GM18520 (cell line): ENCODE results near the gene WNT9A.

Source experiments
- ATAC-seq: cut with Tn5 transposase; IDR thresholded peaks from one replicate; pipeline ENCODE4 v1.9.1; 2021; ENCODE audit not compliant: unreplicated experiment

WNT9A gene

GRCh38 chr1:227955808-227956207 lies 8.1 kb upstream of the WNT9A start:
- ATAC-seq: no peak

- ATAC-seq: no peak
Observed at GRCh38 chr1:227954163-227954850, 6.6 kb upstream of the WNT9A start.

DNA sequence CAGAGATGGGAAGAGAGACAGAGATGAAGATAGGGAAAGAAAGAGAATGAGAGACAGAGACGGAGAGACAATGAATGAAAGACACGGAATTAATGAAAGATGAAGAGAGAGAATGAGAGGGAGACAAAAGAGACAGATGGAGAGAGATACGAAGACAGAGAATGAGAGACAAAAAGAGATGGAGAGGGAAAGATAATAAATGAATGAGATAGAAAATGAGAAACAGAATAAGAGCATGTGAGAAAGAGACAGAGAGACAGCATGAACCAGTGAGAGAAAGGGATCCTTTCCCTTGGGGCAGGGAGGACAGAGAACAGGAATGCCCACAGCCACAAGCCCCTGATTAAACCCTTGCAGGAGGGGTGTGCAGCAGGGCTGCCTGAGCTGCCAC lies 5.3 kb upstream of the WNT9A start:
- no peak for ATAC-seq

DNA sequence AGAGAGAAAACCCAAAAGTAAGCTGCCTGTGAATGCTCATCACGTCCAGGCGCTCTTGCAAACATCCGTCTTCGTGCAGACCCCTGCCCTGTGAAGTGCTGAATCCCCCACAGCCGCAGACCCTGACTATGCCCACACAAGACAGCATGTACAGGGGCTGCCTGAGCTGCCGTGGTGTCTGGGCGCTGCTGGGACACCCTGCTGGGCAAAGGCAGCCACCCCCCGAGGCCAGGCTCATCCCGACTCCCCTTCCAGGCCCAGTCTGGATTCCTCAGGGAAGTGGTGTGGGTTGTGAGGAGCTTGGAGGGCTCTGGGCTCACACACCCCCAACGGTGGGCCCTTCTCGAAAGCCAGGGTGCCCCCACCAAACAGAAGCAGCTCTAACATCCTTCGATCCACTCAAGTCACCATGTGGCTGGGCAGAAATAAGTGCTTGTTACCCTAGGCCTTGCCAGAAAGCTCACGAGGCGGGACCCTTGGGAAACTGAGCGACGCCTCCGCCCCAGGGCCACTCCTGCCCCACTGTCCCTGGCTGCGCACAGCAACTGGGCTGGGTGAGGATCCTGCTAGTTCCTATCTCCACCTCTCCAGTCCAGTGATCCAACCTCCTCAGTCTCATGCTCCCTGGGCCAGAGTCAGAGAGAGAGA lies 4.8 kb upstream of the WNT9A start:
- no peak for ATAC-seq

DNA sequence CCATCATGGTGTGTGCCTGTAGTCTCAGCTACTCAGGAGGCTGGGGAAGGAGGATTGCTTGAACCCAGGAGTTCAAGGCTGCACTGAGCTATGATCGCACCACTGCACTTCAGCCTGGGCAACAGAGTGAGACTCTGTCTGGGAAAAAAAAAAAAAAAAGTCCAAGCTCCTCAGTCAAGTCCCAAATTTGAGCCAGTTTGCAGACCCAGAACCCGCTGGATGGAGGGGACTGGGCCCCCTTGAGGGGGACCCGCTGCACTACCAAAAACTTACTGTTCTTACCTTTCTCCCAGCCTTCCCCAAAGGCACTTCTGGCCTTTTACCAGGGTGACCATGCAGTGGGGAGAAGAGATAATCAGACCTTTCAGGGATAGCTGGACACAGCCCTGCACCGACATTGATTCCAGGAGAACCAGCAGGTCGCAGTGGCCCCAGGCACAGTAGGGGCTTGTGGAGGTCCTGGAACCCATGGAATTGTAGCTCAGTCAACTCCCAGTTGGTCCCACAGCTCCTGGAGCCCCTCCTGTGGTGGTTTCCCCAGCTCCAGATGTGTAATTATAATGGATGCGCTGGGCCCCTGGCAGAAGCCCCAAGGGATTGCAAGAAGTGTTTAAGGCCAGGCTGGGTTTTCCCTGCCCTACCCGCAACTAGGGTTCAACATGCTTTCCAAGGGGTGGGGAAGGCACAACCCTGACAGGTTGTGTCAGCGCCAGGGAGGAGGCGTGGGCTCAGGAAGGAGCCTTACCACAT lies 4.1 kb upstream of the WNT9A start:
- no peak for ATAC-seq

DNA sequence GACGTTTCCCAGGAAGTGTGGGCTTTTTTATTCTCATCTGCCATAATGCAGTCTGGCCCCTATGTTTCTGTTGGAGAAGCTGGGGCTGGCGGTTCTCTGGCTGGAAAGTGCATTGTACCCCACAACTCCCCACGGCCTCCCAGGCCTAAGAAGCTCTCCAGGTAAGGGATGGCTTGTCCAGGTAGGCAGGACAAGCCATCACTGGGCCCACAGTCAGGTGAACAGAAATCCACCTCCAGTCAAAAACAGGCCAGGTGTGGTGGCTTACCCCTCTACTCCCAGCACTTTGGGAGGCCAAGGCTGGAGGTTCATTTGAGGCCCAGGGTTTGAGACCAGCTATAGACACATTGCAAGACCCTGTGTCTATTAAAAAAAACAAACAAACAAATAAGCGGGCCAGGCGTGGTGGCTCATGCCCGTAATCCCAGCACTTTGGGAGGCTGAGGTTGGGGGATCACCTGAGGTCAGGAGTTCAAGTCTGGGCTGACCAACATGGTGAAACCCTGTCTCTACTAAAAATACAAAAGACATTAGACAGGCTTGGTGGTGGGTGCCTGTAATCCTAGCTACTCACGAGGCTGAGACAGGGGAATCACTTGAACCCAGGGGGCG lies 3.1 kb upstream of the WNT9A start:
- ATAC-seq: no peak

DNA sequence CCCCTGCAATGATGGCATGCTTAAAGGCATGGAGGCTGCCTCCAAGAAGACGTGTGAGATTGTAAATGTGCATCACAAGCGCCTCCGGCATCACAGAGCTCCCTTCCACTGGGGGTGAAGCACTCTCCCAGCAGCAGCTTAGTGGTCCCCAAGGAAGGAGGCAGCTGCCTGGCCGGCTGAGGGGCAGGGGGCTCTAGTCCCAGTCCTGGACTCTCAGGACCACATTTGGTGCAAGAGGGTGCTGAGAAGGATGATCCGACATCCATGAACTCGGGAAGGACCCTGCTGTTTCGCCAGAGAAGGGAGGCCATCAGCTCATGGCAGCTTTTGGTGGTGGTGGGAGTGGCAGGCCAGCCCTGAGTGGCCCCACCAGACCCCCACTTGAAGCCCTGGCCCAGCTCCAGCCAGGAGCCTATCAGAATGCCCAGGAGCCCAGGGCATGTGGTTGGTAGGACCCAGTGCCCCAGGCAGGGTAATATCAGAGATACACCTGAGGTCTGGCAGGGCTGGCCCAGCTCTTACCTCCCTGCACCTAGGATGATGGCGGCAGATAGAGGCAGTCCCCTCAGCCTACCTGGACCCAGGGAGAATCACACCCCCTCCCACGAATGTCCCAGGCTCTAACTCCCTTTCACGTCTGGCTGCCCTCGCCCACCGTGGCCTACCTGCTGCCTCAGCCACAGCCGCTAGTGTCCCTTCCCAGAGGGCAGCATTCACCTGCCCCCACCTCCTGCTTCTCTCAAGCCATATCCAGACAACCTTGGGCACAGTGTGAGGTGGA lies 2.4 kb upstream of the WNT9A start:
- ATAC-seq: no peak

GRCh38 chr1:227949341-227949921 lies 1.7 kb upstream of the WNT9A start:
- ATAC-seq: no peak

DNA sequence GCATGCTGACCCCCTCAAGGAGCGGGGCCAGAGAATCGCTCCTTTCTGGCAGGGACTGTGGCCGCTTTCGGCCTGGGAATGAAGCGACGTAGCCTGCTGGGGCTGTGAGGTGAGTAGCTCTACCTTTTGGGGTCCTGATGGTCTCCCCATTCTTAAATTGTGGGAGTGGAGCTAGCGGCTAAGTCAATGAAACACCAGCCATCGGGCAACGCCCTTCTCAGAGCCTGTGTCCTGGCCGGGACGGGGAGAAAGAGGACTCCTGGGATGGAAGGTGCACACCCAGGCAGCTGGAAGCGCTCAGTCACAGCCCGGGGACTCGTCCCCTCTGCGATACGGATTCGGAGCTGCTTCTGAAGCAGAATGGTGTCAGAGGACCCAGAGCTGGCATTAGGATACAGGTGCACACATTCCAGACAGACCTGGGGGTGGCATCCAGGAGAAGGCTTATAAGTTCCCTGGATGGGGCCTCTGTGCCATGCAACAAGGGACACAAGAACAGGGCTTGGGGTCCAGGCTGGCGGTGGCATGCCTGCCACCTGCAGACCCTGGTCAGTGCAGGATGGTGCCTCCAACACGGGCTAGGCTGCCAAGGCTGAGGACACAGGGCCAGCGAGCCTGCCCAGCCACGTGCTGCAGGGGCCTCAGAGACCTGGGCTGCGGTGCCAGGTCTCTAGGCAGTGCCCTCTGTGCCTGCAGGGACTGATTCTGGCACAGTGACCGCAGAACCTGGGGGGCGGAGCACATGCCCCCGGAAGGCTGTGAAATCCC lies 945 bp upstream of the WNT9A start:
- no peak for ATAC-seq

DNA sequence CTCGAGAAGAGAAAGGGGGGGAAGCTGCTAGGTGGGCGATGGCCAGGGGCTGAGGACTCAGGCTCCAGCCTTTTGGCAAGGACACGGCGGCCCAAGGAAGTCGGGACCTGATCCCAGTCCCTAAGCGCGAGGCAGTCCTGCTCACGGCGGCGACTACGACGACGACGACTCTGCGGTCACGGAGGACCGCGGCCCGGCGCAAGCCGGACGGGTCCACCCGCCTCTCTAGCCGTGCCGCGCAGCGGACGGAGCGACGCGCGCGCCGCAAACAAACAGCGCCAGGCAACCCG lies 401 bp downstream of the WNT9A start:
- no peak for ATAC-seq

GRCh38 chr1:227946624-227947385 lies 927 bp downstream of the WNT9A start:
- no peak for ATAC-seq

DNA sequence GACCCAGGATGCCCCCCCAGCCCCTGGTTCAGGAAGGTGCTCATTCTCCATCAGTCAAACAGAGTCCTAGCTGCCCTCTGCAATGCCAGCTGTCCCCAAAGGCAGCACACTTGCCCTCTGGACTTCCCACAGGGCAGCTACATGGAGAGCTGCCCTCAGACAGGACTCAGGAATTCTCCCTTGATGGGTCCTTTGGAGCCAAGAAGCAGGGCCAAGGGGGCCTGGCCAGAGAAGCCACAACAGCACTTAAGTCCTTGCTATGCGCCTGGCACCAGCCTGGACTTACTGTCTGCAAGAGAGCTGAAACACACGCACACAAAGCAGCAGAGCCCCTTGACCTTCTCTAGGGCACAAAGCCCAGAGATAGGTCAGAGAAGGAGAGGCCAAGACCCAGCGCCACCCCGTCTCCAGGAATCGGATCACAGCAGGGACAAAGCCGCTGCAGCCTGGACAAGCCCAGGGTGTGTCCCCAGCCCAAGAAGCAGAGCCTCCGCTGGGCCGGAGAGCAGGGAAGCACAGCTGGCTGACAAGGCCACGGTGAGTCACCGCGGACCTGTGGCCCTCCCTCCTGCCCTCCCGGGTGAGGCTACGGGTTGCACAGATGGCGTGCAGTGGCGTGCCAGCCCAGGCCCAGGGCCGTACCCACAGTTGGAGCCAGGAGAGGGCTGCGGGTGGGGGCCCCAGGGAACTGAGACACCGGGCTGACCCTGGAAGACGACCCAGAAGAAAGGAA lies 1.7 kb downstream of the WNT9A start:
- ATAC-seq: no peak

GRCh38 chr1:227944931-227945890 lies 2.5 kb downstream of the WNT9A start:
- ATAC-seq: no peak

- no peak for ATAC-seq
Observed at GRCh38 chr1:227944090-227944930, 3.4 kb downstream of the WNT9A start.

DNA sequence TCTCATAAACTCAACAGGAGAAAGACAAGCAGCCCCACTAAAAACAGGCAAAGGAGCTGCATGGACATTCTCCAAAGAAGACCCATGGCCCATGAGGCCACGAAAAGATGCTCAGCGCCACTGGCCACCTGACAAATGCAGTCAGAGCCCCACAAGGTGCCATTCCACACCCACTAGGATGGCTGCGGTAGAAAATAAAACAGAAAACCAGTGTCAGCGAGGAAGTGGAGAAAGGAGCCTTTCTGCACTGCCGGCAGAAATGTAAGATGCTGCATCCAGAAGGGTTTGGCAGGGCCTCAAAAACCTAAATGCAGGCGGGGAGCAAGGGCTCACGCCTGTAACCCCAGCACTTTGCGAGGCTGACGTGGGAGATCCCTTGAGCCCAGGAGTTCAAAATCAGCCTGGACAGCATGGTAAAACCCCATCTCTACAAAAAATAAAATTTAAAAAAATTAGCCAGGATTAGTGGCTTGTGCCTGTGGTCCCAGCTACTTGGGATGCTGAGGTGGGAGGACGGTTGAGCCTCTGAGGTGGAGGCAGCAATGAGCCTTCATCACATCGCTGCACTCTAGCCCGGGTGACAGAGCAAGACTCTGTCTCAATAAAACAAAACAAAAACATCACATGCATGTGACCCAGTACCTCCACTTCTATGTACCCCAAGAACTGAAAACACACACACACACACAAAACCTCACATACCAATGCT lies 4.2 kb downstream of the WNT9A start:
- no peak for ATAC-seq

DNA sequence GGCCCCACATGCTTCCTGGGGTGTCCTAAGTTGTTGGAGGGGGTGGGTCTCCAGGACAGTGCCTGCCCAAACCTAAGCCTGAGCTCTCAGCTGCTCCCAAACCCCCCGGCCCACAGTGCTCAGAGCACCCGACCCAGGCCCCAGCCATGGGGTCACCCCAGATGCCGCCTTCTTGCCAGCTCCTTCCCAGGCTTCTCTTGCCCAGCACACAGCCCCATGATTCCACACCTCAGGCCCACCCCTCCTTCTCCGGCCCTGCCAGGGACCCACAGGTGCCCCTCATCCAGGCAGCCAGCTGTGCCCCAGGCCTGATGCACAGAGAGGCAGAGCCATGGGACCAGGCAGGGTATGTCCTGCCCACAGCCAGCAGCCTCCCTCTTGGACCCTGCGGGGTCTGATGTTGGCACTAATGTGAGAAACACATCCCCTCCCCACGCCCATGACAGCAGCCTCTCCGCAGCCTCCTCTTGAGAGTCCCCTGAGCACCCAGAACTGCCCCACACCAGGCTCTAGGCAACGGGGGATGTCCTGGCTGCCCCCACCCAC lies 4.9 kb downstream of the WNT9A start:
- ATAC-seq: no peak
